CD8-positive, alpha-beta memory T cell (primary cell): Measurements from ENCODE around the gene SLC38A4. TPM values are rescaled to one million over a fixed set of nuclear protein-coding genes. Genes with fewer than 3 reads are reported as not detected.

Source experiments
- CTCF ChIA-PET: fragments of 350-600 bp; sonication (Branson Sonifier 250); formaldehyde crosslinking; loops from one replicate; lab custom pipeline; 2021; ENCODE audit warnings: antibody characterized with exemption; lab: Charles Lee
- POLR2A ChIA-PET: fragments of 350-600 bp; sonication (Branson Sonifier 250); formaldehyde crosslinking; loops from one replicate; lab custom pipeline; 2021; ENCODE audit warnings: antibody characterized with exemption; lab: Charles Lee
- DNase-seq, 5 donors: peaks; one replicate each; pipeline versions ENCODE4 v3.0.0 to v3.0.0-alpha.2; 2020 to 2022; ENCODE audit warnings: mixed read lengths in 1 of 5
- H3K27ac ChIP-seq: one replicate; pipeline ENCODE4 v1.7.0; 2013; ENCODE audit warnings: low read depth, mild to moderate bottlenecking, low read length, moderate library complexity
- H3K27me3 ChIP-seq: 2 replicates; pipeline ENCODE4 v1.7.0; 2013; ENCODE audit warnings: low read length, mild to moderate bottlenecking; ENCODE audit not compliant: insufficient read depth, poor library complexity, severe bottlenecking
- H3K36me3 ChIP-seq: 2 replicates; pipeline ENCODE4 v1.7.0; 2013; ENCODE audit warnings: mild to moderate bottlenecking, low read length, moderate library complexity; ENCODE audit not compliant: insufficient read depth
- H3K4me1 ChIP-seq: 2 replicates; pipeline ENCODE4 v1.7.0; 2013; ENCODE audit warnings: mild to moderate bottlenecking, low read length, moderate library complexity; ENCODE audit not compliant: insufficient read depth
- H3K4me3 ChIP-seq: 2 replicates; pipeline ENCODE4 v1.7.0; 2013; ENCODE audit warnings: mild to moderate bottlenecking, low read length
- H3K9me3 ChIP-seq: 2 replicates; pipeline ENCODE4 v1.7.0; 2013; ENCODE audit warnings: mild to moderate bottlenecking, low read length
- H3K27ac Mint-ChIP-seq, 8 donors: one replicate each; pipeline ENCODE4 v1.8.0; 2020 to 2021; ENCODE audit warnings: mixed read lengths in 8 of 8, mild to moderate bottlenecking in 6 of 8, inconsistent platforms in 3 of 8, moderate library complexity in 3 of 8
- H3K27me3 Mint-ChIP-seq, 2 donors: one replicate each; pipeline ENCODE4 v1.8.0; 2020 to 2021; ENCODE audit warnings: mixed read lengths in 2 of 2, mild to moderate bottlenecking in 1 of 2, moderate library complexity in 1 of 2
- H3K36me3 Mint-ChIP-seq, 3 donors: one replicate each; pipeline ENCODE4 v1.8.0; 2020 to 2021; ENCODE audit warnings: mixed read lengths in 3 of 3, inconsistent platforms in 1 of 3, mild to moderate bottlenecking in 1 of 3
- H3K4me1 Mint-ChIP-seq, 3 donors: one replicate each; pipeline ENCODE4 v1.8.0; 2020 to 2021; ENCODE audit warnings: mixed read lengths in 3 of 3, inconsistent platforms in 1 of 3, mild to moderate bottlenecking in 1 of 3
- H3K4me3 Mint-ChIP-seq, 7 donors: one replicate each; pipeline ENCODE4 v1.8.0; 2020 to 2021; ENCODE audit warnings: mixed read lengths in 7 of 7, mild to moderate bottlenecking in 6 of 7, moderate library complexity in 4 of 7, inconsistent platforms in 2 of 7
- H3K9me3 Mint-ChIP-seq, 5 donors: one replicate each; pipeline ENCODE4 v1.8.0; 2020 to 2022; ENCODE audit warnings: mixed read lengths in 5 of 5, mild to moderate bottlenecking in 3 of 5, moderate library complexity in 2 of 5, inconsistent platforms in 1 of 5
- polyA plus RNA-seq: library from polyadenylated mRNA; unstranded; fragments of 300-500 nt; fragmentation: Illumina TruSeq; gene quantifications from one replicate; pipeline ENCODE4 v1.2.3, GENCODE V29; 2021
- total RNA-seq, 2 experiments: library from RNA; stranded (reverse); gene quantifications; one replicate each; pipeline ENCODE4 v1.2.3, GENCODE V29; 2021

SLC38A4 gene
- total and polyA plus RNA-seq, 3 experiments from 2014 or later: not detected

- Histone ChIP-seq H3K27ac (no peak overlapping the region), H3K36me3 (no peaks in the 10 kb centered on the region), H3K9me3 (no peaks in the 10 kb centered on the region), H3K27me3 (no peaks in the 10 kb centered on the region), H3K4me1 (no peaks in the 10 kb centered on the region), H3K4me3 (no peak overlapping the region)
- Mint-ChIP-seq H3K36me3 (peaks cover 0 to 39% (median 0%) of the 10 kb centered on the region in 3 donors), H3K4me3 (no peak overlapping the region), H3K27me3 (peaks cover 13% of the 10 kb centered on the region in 2 donors), H3K4me1 (no peaks in the 10 kb centered on the region), H3K27ac (no peak overlapping the region), H3K9me3 (peaks cover 0 to 10% (median 5%) of the 10 kb centered on the region in 5 donors)
- DNase-seq: no peak
- ChIA-PET CTCF (interaction anchor here (1.4 kb wide), 1 partner anchor 16 kb away, joined by 3 read pairs; no protein-coding TSS in a partner anchor), POLR2A (no interaction called here)
These were observed 108.6 kb downstream of the SLC38A4 start for GRCh38 chr12:46717159-46717558.
